Measurements from ENCODE around the gene TMPRSS13. TPM values are rescaled to one million over a fixed set of nuclear protein-coding genes. Genes with fewer than 3 reads are reported as not detected.
"Not testable (repeated sequence)": the region's sequence is repeated elsewhere in the genome, so short reads cannot be mapped to it uniquely, and the experiment has no call there.

TMPRSS13 gene
- polyA plus RNA-seq, 2 of the 4 experiments (the other 2 are of a cell fraction): not detected

- H3K9me3 ChIP-seq: no peaks in the 10 kb centered on the region
- H3K27ac ChIP-seq: no peak overlapping the region
- TF ChIP-seq NFE2L2 (conservative IDR thresholded peaks at IDR 0.05; ENCODE audit: low read length): no peak
- POLR2A ChIA-PET: no interaction called here
- DNase-seq (ENCODE audit: low read depth in 1 of 2, low spot score in 1 of 2) (no peak), FAIRE-seq (no peak), ATAC-seq (no peak)
- CTCF ChIA-PET: interaction anchor here (1.5 to 13.9 kb wide), 4 partner anchors 104 to 142 kb away, joined by 6 to 192 read pairs (median 98); partner anchors contain the start of gene FXYD2
- 53% methylated on average over 6 of the region's 6 CpGs for WGBS (ENCODE audit: missing lambda C conversion rate)
- no peak overlapping the region for H3K4me3 ChIP-seq
- H3K4me2 ChIP-seq: no peak overlapping the region
- H3K4me1 ChIP-seq: peaks cover 3% of the 10 kb centered on the region; the same call in 1 of the 3 replicates
These were observed 19.9 kb upstream of the TMPRSS13 start for GRCh38 chr11:117949062-117949461.

DNA sequence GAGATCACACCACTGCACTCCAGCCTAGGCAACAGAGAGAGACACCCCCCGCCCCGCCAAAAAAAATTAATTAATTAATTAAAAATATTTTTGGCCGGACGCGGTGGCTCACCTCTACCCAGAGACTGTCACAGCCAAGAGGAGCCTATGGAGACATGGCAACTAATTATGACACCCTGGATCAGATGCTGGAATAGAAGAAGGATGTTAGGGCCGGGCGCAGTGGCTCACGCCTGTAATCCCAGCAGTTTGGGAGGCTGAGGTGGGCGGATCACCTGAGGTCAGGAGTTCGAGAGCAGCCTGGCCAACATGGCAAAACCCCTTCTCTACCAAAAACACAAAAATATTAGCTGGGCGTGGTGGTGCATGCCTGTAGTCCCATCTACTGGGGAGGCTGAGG lies 19.3 kb upstream of the TMPRSS13 start:
- H3K4me1 ChIP-seq; H3K27ac ChIP-seq; H3K4me2 ChIP-seq; H3K9me3 ChIP-seq; H3K4me3 ChIP-seq; DNase-seq (ENCODE audit: low read depth in 1 of 2, low spot score in 1 of 2); ATAC-seq; POLR2A ChIA-PET; FAIRE-seq: not testable (repeated sequence)
- CTCF ChIA-PET: interaction anchor here (0.6 to 13.9 kb wide), 6 partner anchors 22 to 142 kb away, joined by 3 to 192 read pairs (median 44); partner anchors contain the start of gene FXYD2
- 54% methylated on average over 10 of the region's 11 CpGs for WGBS (ENCODE audit: missing lambda C conversion rate)

- not testable (repeated sequence) for H3K4me3 ChIP-seq
These were observed 18.5 kb upstream of the TMPRSS13 start for GRCh38 chr11:117947751-117948150.

GRCh38 chr11:117946842-117947526 lies 17.8 kb upstream of the TMPRSS13 start:
- WGBS (ENCODE audit: missing lambda C conversion rate): 30% methylated on average over 7 of the region's 7 CpGs
- peak; percentile 73 to 81 for DNase-seq (ENCODE audit: low read depth in 1 of 2, low spot score in 1 of 2)
- ChIA-PET CTCF (interaction anchor here (0.6 to 13.9 kb wide), 77 partner anchors 8 to 708 kb away, joined by 3 to 192 read pairs (median 4); partner anchors contain the start of gene FXYD2), POLR2A (interaction anchor here (0.7 kb wide), 1 partner anchor 103 kb away, joined by 5 read pairs; no protein-coding TSS in a partner anchor)
- Histone ChIP-seq H3K4me1 (peaks cover 3% of the 10 kb centered on the region; the same call in 1 of the 3 replicates), H3K27ac (peak overlapping the region in 1 of 2 experiments; percentile 63; a peak in 1 of 6 replicates), H3K4me3 (no peak overlapping the region), H3K9me3 (no peaks in the 10 kb centered on the region), H3K4me2 (no peak overlapping the region)
- no peak for FAIRE-seq
- ATAC-seq: peak; percentile 96 to 100
- TF ChIP-seq CBX8 (IDR thresholded peaks at IDR 0.05) (no peak), JUN (IDR thresholded peaks at IDR 0.05) (no peak), HES2 (IDR thresholded peaks at IDR 0.05) (no peak), HDAC2 (IDR thresholded peaks at IDR 0.05) (no peak), EHMT2 (IDR thresholded peaks at IDR 0.05; ENCODE audit: low read depth) (no peak), EHF (CRISPR knock-in tag; IDR thresholded peaks at IDR 0.05) (no peak), FOSL2 (IDR thresholded peaks at IDR 0.05) (0 out of 2 replicates have a peak, but pooled peaks have one; percentile 30), FOSL2 (CRISPR knock-in tag; IDR thresholded peaks at IDR 0.05) (peak; percentile 75), SMC3 (IDR thresholded peaks at IDR 0.05) (peak; percentile 82), RAD21 (conservative IDR thresholded peaks at IDR 0.05 in 1 of 2, IDR thresholded peaks at IDR 0.05 in 1 of 2) (peak; percentile 89 to 90), FOXS1 (CRISPR knock-in tag; IDR thresholded peaks at IDR 0.05) (no peak), CTCF (IDR thresholded peaks at IDR 0.05) (peak; percentile 81), SREBF2 (IDR thresholded peaks at IDR 0.05) (no peak), HOXB5 (CRISPR knock-in tag; IDR thresholded peaks at IDR 0.05) (no peak)
- TF ChIP-seq, protein P1, sequence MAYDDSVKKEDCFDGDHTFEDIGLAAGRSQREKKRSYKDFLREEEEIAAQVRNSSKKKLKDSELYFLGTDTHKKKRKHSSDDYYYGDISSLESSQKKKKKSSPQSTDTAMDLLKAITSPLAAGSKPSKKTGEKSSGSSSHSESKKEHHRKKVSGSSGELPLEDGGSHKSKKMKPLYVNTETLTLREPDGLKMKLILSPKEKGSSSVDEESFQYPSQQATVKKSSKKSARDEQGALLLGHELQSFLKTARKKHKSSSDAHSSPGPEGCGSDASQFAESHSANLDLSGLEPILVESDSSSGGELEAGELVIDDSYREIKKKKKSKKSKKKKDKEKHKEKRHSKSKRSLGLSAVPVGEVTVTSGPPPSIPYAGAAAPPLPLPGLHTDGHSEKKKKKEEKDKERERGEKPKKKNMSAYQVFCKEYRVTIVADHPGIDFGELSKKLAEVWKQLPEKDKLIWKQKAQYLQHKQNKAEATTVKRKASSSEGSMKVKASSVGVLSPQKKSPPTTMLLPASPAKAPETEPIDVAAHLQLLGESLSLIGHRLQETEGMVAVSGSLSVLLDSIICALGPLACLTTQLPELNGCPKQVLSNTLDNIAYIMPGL (CRISPR knock-in tag; IDR thresholded peaks at IDR 0.05; ENCODE audit: borderline replicate concordance): no peak
- TF ChIP-seq, protein P2, sequence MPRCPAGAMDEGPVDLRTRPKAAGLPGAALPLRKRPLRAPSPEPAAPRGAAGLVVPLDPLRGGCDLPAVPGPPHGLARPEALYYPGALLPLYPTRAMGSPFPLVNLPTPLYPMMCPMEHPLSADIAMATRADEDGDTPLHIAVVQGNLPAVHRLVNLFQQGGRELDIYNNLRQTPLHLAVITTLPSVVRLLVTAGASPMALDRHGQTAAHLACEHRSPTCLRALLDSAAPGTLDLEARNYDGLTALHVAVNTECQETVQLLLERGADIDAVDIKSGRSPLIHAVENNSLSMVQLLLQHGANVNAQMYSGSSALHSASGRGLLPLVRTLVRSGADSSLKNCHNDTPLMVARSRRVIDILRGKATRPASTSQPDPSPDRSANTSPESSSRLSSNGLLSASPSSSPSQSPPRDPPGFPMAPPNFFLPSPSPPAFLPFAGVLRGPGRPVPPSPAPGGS (IDR thresholded peaks at IDR 0.05): no peak
- TF ChIP-seq, protein P3, sequence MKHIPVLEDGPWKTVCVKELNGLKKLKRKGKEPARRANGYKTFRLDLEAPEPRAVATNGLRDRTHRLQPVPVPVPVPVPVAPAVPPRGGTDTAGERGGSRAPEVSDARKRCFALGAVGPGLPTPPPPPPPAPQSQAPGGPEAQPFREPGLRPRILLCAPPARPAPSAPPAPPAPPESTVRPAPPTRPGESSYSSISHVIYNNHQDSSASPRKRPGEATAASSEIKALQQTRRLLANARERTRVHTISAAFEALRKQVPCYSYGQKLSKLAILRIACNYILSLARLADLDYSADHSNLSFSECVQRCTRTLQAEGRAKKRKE (CRISPR knock-in tag; IDR thresholded peaks at IDR 0.05; ENCODE audit: low read depth): no peak

More at GRCh38 chr11:117947751-117948150, 18.5 kb upstream of the TMPRSS13 start:
- ATAC-seq; DNase-seq (ENCODE audit: low read depth in 1 of 2, low spot score in 1 of 2); FAIRE-seq; H3K9me3 ChIP-seq; H3K4me1 ChIP-seq; POLR2A ChIA-PET; H3K27ac ChIP-seq; H3K4me2 ChIP-seq: not testable (repeated sequence)
- CTCF ChIA-PET: interaction anchor here (0.7 to 13.9 kb wide), 36 partner anchors 8 to 522 kb away, joined by 3 to 192 read pairs (median 8); partner anchors contain the start of gene FXYD2
- 37% methylated on average over 10 of the region's 10 CpGs for WGBS (ENCODE audit: missing lambda C conversion rate)

Measured in A549 (cell line).